ENCODE data around the gene RNF19B.

Gene RNF19B

GRCh38 chr1:32888677-32889420 is 75.8 kb downstream of the RNF19B start:
- DNase-seq (ENCODE audit: low read depth in 2 of 2), result no peak

GRCh38 chr1:32888134-32888533 is 76.5 kb downstream of the RNF19B start:
- no peak for DNase-seq (ENCODE audit: low read depth in 2 of 2)

- DNase-seq (ENCODE audit: low read depth in 2 of 2), result no peak
These were observed 77.0 kb downstream of the RNF19B start for GRCh38 chr1:32887623-32888022.

GRCh38 chr1:32886828-32887414 is 77.7 kb downstream of the RNF19B start:
- DNase-seq (ENCODE audit: low read depth in 2 of 2), result no peak
